ENCODE measurements around the gene PTCHD1.

DNA sequence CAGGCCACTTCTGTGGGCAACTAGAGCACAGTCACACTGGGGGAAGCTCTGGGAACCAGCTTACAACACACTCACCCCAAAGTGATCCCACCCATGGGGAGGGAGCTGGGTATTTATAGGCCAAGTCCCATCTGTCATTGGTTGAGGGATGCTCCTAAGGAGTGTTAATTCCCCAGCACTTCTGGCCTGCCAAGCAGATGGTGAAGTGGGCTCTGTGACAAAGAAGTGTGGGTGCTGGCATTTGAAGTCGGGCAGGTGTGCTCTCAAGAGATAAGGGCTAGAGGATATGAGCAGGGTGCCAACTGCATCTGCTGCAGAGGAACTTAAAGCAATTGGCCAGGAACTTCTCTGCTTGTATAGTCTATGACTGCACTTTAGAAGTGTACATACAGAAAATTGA lies 30.9 kb downstream of the PTCHD1 start:
- TF ChIP-seq SUZ12 (IDR thresholded peaks at IDR 0.05; ENCODE audit: extremely low read depth, insufficient read depth, insufficient read length) (no peak), YY1 (IDR thresholded peaks at IDR 0.05; ENCODE audit: insufficient read depth, insufficient read length) (no peak), ZNF274 (IDR thresholded peaks at IDR 0.05; ENCODE audit: low read depth, low read length) (no peak)
